ENCODE data around the gene HPN.
A peak's percentile ranks its signal among the peaks of the same experiment; 100 is the strongest.
"Not testable (repeated sequence)": the region's sequence is repeated elsewhere in the genome, so short reads cannot be mapped to it uniquely, and the experiment has no call there.

The HPN gene

GRCh38 chr19:35049456-35049855, 7.9 kb downstream of the HPN start:
- no peaks in the 10 kb centered on the region for H3K36me3 ChIP-seq (replicated peaks)
- H3K27me3 ChIP-seq (ENCODE audit: low read depth), result no peaks in the 10 kb centered on the region
- no peak for DNase-seq (ENCODE audit: low spot score in 2 of 2)
- in situ Hi-C loops (cut with MboI; ENCODE audit: low sequenced_read_pairs), result no loop called here
- H3K9me3 ChIP-seq, result no peaks in the 10 kb centered on the region
- H3K4me3 ChIP-seq, result no peak overlapping the region
- H3K4me1 ChIP-seq, result no peaks in the 10 kb centered on the region

GRCh38 chr19:35050662-35051061, 9.1 kb downstream of the HPN start:
- H3K27me3 ChIP-seq (ENCODE audit: low read depth); H3K4me1 ChIP-seq; in situ Hi-C loops (cut with MboI; ENCODE audit: low sequenced_read_pairs); H3K9me3 ChIP-seq; DNase-seq (ENCODE audit: low spot score in 2 of 2); H3K36me3 ChIP-seq (replicated peaks); H3K4me3 ChIP-seq: not testable (repeated sequence)

- H3K9me3 ChIP-seq, result not testable (repeated sequence)
Observed at GRCh38 chr19:35051268-35051667, 9.7 kb downstream of the HPN start.

DNA sequence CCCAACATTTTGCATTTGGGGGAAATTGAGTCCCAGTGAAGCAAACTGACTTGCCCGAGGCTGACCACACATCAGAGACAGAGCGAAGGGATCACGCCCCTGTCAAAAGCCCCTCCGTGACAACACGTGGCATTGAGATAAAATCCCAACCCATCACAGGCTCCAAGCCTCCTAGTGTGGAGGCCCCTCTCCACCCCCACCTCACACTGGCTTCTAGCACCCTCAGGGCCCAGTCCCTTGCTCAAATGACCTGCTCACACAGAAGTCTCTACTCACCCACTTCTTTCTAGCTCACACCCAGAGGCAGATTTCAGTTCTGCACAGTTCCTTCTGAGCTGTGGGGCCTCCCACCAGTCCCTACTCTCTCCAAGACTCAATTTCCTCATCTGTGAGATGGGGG, 10.3 kb downstream of the HPN start:
- H3K4me1 ChIP-seq, result no peaks in the 10 kb centered on the region
- in situ Hi-C loops (cut with MboI; ENCODE audit: low sequenced_read_pairs), result no loop called here
- H3K36me3 ChIP-seq (replicated peaks), result no peaks in the 10 kb centered on the region
- no peak for DNase-seq (ENCODE audit: low spot score in 2 of 2)
- no peaks in the 10 kb centered on the region for H3K27me3 ChIP-seq (ENCODE audit: low read depth)
- H3K4me3 ChIP-seq, result no peak overlapping the region
- H3K9me3 ChIP-seq, result no peaks in the 10 kb centered on the region

More at GRCh38 chr19:35051268-35051667, 9.7 kb downstream of the HPN start:
- H3K27me3 ChIP-seq (ENCODE audit: low read depth); H3K4me3 ChIP-seq; H3K4me1 ChIP-seq; DNase-seq (ENCODE audit: low spot score in 2 of 2); in situ Hi-C loops (cut with MboI; ENCODE audit: low sequenced_read_pairs); H3K36me3 ChIP-seq (replicated peaks): not testable (repeated sequence)

DNA sequence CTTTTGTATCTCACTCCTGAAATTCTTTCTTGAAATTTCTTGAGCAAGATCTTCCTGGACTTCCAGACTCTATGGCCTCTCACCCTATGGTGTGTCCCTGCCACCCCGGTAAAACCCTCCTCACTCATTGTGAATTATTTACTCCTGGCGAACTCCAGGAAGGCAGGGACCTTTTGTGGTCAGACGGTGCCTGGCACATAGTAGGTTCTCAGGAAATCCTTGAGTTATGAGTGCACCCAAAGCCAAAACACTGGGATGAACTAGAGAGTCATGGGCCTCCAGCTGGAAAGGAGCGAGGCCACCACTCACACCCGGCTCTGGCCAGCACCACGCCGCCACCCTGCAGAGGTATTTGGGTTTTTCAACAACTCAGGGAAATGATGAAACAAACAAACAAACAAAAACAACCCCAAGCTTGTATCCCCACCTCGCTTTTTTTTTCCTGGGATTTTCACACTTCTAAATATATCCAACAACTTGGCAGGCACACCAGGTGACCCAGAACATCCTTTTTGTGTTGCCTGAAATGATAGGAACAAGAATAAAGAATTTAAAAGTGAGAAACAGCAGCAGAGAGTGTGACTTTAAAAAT, 11.2 kb downstream of the HPN start:
- H3K4me3 ChIP-seq, result no peak overlapping the region
- no peak for DNase-seq (ENCODE audit: low spot score in 2 of 2)
- H3K27me3 ChIP-seq (ENCODE audit: low read depth), result no peaks in the 10 kb centered on the region
- H3K9me3 ChIP-seq, result no peaks in the 10 kb centered on the region
- H3K36me3 ChIP-seq (replicated peaks), result no peaks in the 10 kb centered on the region
- no peaks in the 10 kb centered on the region for H3K4me1 ChIP-seq
- in situ Hi-C loops (cut with MboI; ENCODE audit: low sequenced_read_pairs), result no loop called here

DNA sequence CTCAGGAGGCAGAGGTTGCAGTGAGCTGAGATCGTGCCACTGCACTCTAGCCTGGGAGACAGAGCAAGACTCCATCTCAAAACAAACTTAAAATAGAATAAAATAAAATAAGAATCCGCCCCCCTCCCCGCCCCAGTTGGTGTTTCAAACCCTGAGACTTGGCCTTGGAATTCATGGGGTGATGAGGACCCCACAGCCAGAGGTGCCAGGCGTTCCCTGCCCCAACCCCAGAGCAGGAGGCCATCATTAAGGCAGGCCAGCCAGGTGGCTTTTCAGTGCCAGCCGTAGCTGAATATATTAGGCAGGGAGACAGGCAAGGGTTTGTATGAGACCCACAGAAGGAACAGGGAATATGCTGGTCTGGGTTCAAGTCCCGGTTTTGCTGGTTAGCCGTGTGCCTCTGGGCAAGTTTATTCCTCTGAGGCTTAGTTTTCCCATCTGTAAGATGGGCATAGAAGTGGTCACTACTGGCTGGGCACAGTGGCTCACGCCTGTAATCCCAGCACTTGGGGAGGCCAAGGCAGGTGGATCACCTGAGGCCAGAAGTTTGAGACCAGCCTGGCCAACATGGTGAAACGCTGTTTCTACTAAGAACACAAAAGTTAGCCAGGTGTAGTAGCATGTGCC, 12.3 kb downstream of the HPN start:
- in situ Hi-C loops (cut with MboI; ENCODE audit: low sequenced_read_pairs), result no loop called here

DNA sequence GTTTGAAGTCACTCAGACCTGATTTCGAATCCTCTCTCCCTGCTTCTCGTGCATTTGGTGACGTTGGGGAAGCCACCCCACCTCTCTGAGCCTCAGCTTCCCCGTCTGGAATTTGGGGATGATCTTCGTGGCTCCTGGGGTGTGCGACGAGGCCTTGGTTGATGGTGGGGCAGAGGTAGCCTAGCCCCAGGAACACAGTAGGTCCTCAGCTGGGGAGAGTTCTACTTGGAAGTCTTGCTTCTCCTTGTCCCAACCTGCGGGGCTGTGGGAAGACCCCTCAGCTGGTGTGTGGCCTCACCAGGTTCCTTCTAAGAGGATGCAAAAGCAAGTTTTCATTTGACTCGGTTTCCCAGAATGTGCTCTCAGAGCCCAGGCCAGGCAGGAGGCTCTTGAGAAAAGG, 13.1 kb downstream of the HPN start:
- DNase-seq (ENCODE audit: low spot score in 2 of 2), result no peak
- Histone ChIP-seq H3K4me3 (no peak overlapping the region), H3K36me3 (replicated peaks) (no peaks in the 10 kb centered on the region), H3K9me3 (no peaks in the 10 kb centered on the region), H3K27me3 (ENCODE audit: low read depth) (no peaks in the 10 kb centered on the region), H3K4me1 (no peaks in the 10 kb centered on the region)
- in situ Hi-C loops (cut with MboI; ENCODE audit: low sequenced_read_pairs), result no loop called here

More for the DNA sequence above, 12.3 kb downstream of the HPN start:
- Histone ChIP-seq H3K36me3 (replicated peaks) (no peaks in the 10 kb centered on the region), H3K27me3 (ENCODE audit: low read depth) (no peaks in the 10 kb centered on the region), H3K4me1 (no peaks in the 10 kb centered on the region), H3K9me3 (no peaks in the 10 kb centered on the region), H3K4me3 (no peak overlapping the region)
- no peak for DNase-seq (ENCODE audit: low spot score in 2 of 2)

- Histone ChIP-seq H3K4me3 (no peak overlapping the region), H3K4me1 (no peaks in the 10 kb centered on the region), H3K27me3 (ENCODE audit: low read depth) (no peaks in the 10 kb centered on the region), H3K9me3 (no peaks in the 10 kb centered on the region), H3K36me3 (replicated peaks) (no peaks in the 10 kb centered on the region)
- DNase-seq (ENCODE audit: low spot score in 2 of 2), result peak in 1 of 2 experiments; percentile 38
- in situ Hi-C loops (cut with MboI; ENCODE audit: low sequenced_read_pairs), result no loop called here
Observed at GRCh38 chr19:35055715-35056179, 14.2 kb downstream of the HPN start.

DNA sequence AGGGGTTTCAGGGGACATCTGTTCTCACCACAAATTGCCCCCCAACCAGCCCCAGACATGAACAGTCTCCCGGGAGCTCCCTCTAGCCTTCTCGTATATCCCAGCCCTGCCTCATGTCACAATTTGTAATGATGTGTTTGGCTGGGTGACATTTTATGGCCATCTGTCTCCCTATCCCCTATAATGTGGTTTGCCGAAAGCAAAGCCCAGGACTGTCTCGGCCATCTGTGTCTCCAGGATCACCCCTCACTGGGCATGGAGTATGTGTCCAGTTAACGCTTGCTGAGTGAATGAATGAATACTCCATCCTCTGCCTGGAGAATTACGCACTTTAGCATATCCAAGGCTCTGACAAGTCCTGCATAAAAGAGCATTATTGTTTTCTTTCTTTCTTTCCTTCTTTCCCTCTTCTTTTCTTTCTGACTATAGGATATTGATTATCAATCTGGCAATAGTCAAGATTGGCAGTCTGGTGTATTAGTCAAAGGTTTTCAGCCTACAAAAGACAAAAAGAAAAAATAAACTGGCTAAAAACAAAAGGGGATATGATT, 15.1 kb downstream of the HPN start:
- no peaks in the 10 kb centered on the region for H3K4me1 ChIP-seq
- DNase-seq (ENCODE audit: low spot score in 2 of 2), result no peak

GRCh38 chr19:35058370-35058769, 16.8 kb downstream of the HPN start:
- in situ Hi-C loops (cut with MboI; ENCODE audit: low sequenced_read_pairs), result no loop called here
- no peaks in the 10 kb centered on the region for H3K4me1 ChIP-seq
- no peak for DNase-seq (ENCODE audit: low spot score in 2 of 2)

More for the DNA sequence above, 15.1 kb downstream of the HPN start:
- no peaks in the 10 kb centered on the region for H3K27me3 ChIP-seq (ENCODE audit: low read depth)
- in situ Hi-C loops (cut with MboI; ENCODE audit: low sequenced_read_pairs), result no loop called here
- no peaks in the 10 kb centered on the region for H3K36me3 ChIP-seq (replicated peaks)
- no peak overlapping the region for H3K4me3 ChIP-seq
- H3K9me3 ChIP-seq, result no peaks in the 10 kb centered on the region

GRCh38 chr19:35059006-35059798, 17.7 kb downstream of the HPN start:
- H3K9me3 ChIP-seq, result no peaks in the 10 kb centered on the region
- no peak overlapping the region for H3K4me3 ChIP-seq
- H3K4me1 ChIP-seq, result no peaks in the 10 kb centered on the region
- no peaks in the 10 kb centered on the region for H3K36me3 ChIP-seq (replicated peaks)
- peak in 1 of 2 experiments; percentile 36 for DNase-seq (ENCODE audit: low spot score in 2 of 2)
- in situ Hi-C loops (cut with MboI; ENCODE audit: low sequenced_read_pairs), result no loop called here
- no peaks in the 10 kb centered on the region for H3K27me3 ChIP-seq (ENCODE audit: low read depth)

More at GRCh38 chr19:35058370-35058769, 16.8 kb downstream of the HPN start:
- no peak overlapping the region for H3K4me3 ChIP-seq
- no peaks in the 10 kb centered on the region for H3K36me3 ChIP-seq (replicated peaks)
- H3K27me3 ChIP-seq (ENCODE audit: low read depth), result no peaks in the 10 kb centered on the region
- H3K9me3 ChIP-seq, result no peaks in the 10 kb centered on the region

DNA sequence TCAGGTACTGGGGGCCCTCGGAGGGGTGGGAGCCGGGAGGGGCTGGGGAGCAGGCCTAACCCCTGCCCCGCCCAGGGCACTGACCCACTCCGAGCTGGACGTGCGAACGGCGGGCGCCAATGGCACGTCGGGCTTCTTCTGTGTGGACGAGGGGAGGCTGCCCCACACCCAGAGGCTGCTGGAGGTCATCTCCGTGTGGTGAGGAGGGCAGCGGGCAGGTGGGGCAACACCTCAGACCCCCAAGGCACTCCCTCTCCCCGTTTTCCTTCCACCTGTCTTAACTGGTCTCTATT, 18.2 kb downstream of the HPN start:
- H3K4me3 ChIP-seq, result no peak overlapping the region
- no peaks in the 10 kb centered on the region for H3K4me1 ChIP-seq
- no peak for DNase-seq (ENCODE audit: low spot score in 2 of 2)
- in situ Hi-C loops (cut with MboI; ENCODE audit: low sequenced_read_pairs), result loop anchor here (5.0 kb wide), 1 partner anchor 78 kb away; the partner anchor contains the start of genes FXYD1 and LGI4
- H3K27me3 ChIP-seq (ENCODE audit: low read depth), result no peaks in the 10 kb centered on the region
- H3K36me3 ChIP-seq (replicated peaks), result no peaks in the 10 kb centered on the region
- H3K9me3 ChIP-seq, result no peaks in the 10 kb centered on the region

DNA sequence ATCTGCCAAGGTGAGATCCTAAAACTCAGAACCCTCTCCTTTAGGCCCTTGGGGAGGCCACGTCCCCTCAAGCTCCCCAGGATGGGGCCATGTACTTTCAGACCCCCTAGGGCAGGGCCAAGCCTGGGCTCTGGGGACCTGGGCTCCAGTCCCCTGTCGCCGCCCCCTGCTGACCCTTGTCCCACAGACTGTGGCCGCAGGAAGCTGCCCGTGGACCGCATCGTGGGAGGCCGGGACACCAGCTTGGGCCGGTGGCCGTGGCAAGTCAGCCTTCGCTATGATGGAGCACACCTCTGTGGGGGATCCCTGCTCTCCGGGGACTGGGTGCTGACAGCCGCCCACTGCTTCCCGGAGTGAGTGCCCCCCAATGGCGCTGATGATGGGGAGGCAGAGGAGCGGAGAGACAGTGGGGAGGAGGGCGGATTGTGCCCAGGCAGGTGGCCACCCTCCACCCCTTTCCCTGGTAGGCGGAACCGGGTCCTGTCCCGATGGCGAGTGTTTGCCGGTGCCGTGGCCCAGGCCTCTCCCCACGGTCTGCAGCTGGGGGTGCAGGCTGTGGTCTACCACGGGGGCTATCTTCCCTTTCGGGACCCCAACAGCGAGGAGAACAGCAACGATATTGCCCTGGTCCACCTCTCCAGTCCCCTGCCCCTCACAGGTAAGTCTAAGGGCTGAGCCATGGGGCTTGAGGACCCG, 18.8 kb downstream of the HPN start:
- DNase-seq (ENCODE audit: low spot score in 2 of 2), result no peak
- Histone ChIP-seq H3K36me3 (replicated peaks) (no peaks in the 10 kb centered on the region), H3K4me1 (no peaks in the 10 kb centered on the region), H3K27me3 (ENCODE audit: low read depth) (no peaks in the 10 kb centered on the region), H3K4me3 (no peak overlapping the region), H3K9me3 (no peaks in the 10 kb centered on the region)
- in situ Hi-C loops (cut with MboI; ENCODE audit: low sequenced_read_pairs), result loop anchor here (5.0 kb wide), 1 partner anchor 77 kb away; the partner anchor contains the start of genes FXYD1 and LGI4

Data from HAP-1 (cell line).